ENCODE results near the gene CA12.

CA12 gene

DNA sequence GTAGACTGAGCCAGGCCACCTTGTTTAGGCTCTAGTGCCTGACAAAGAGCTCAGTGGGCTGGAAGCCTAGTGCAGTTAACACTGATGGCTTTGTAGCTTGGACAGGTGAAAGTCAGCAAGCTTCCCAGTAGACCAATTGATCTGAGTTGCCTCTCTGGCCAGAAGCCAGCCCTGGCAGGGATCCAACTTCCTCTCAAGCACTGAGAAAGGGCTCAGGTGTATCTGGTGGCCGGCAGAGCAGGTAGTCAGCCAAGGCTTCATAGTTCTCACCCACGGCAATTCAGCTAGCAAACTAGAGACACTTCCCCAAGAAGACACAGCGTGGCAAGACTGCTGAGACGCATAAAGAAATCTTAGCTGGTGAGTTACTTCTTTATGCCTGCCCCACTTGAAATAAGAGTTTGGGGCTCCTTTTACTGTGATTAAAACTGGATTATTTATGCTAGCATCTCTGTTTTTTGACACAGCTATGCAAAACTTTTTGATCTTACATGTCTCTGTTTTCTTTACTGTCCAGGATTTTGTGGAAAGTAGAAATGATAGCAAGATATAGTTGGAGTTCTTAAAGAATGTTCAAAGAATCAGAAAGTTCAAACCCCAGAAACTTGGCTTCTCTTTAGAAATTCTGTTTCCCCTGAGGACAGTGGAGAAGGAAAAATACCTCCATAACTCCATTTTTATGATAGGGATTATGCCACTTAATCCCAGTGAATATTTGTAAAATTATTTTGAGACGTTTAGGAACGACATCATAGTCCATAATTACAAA is 8.4 kb upstream of the CA12 start:
- DNase-seq (ENCODE audit: low read depth, low spot score) = no peak
- ChIA-PET POLR2A (interaction anchor here (0.6 kb wide), 1 partner anchor 111 kb away, joined by 4 read pairs; no protein-coding TSS in a partner anchor), CTCF (interaction anchor here (0.7 to 3.7 kb wide), 3 partner anchors 11 to 15 kb away, joined by 3 to 22 read pairs (median 3); no protein-coding TSS in a partner anchor)
- TF ChIP-seq, protein P1, sequence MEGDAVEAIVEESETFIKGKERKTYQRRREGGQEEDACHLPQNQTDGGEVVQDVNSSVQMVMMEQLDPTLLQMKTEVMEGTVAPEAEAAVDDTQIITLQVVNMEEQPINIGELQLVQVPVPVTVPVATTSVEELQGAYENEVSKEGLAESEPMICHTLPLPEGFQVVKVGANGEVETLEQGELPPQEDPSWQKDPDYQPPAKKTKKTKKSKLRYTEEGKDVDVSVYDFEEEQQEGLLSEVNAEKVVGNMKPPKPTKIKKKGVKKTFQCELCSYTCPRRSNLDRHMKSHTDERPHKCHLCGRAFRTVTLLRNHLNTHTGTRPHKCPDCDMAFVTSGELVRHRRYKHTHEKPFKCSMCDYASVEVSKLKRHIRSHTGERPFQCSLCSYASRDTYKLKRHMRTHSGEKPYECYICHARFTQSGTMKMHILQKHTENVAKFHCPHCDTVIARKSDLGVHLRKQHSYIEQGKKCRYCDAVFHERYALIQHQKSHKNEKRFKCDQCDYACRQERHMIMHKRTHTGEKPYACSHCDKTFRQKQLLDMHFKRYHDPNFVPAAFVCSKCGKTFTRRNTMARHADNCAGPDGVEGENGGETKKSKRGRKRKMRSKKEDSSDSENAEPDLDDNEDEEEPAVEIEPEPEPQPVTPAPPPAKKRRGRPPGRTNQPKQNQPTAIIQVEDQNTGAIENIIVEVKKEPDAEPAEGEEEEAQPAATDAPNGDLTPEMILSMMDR (IDR thresholded peaks at IDR 0.05; ENCODE audit: insufficient read depth, low read length, missing control alignments) = no peak
- H3K4me3 ChIP-seq (ENCODE audit: low read depth, low read length) = no peak overlapping the region

DNA sequence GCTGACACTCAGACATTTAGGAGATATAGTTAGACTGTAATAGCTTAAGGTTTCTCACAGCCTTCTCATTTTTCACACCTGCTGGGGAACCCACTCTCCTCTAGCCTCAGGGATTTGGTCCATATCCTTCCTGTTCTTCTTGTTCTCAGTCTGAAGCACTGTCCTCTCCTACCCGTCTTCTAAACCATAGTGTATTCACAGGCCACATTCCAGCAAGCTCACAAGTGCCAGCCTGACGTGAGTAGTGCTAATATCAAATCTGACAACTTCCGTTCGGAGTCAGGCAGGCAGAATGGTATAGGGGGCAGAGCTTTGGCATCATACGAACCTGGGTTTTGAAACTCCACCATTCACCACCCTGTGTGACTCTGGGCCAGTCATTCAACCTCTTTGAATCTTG is 6.9 kb upstream of the CA12 start:
- DNase-seq (ENCODE audit: low read depth, low spot score) = no peak
- ChIA-PET CTCF (interaction anchor here (2.6 to 3.7 kb wide), 2 partner anchors 13 to 16 kb away, joined by 9 to 22 read pairs; no protein-coding TSS in a partner anchor), POLR2A (no interaction called here)
- TF ChIP-seq, protein P1 (IDR thresholded peaks at IDR 0.05; ENCODE audit: insufficient read depth, low read length, missing control alignments) = no peak
- no peak overlapping the region for H3K4me3 ChIP-seq (ENCODE audit: low read depth, low read length)

DNA sequence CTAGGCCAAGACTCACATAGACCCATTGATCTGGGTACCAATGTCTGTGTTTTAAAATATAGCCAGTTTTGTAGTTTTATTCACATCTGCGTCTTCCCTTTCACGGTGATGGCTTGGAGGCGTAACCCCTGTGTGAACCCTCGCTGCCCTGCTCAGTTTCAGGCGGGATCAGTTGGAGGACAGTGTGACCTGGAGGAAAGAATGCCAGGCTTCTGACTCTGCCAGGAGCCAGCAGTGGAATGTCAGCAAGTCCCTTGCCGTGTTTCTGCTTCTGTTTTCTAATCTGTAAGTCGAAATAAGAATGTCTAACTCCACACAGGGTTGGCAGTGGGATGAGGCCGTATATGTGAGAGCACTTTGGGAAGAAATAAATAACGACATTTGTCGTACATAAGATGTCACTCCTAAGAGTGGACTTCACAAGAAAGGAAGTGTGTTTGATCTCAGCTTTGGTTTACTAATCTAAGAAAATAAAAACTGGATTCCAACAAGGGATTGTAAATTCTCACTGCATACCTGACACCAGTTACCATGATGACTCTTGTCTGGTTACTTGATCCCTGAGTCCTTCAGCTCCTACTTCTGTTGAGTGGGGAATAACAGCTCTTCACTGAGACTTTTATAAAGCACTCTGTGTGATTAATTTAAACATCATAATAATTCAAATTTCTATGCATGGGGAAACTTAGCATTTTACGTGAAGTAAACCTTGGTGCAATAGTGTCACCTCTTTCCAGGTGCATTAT is 6.3 kb upstream of the CA12 start:
- H3K4me3 ChIP-seq (ENCODE audit: low read depth, low read length) = no peak overlapping the region
- ChIA-PET CTCF (interaction anchor here (2.6 to 3.7 kb wide), 2 partner anchors 14 to 16 kb away, joined by 9 to 22 read pairs; no protein-coding TSS in a partner anchor), POLR2A (no interaction called here)
- DNase-seq (ENCODE audit: low read depth, low spot score) = no peak
- TF ChIP-seq, protein P1 (IDR thresholded peaks at IDR 0.05; ENCODE audit: insufficient read depth, low read length, missing control alignments) = no peak

- ChIA-PET CTCF (interaction anchor here (0.8 to 2.1 kb wide), 3 partner anchors 11 to 97 kb away, joined by 3 to 7 read pairs (median 3); no protein-coding TSS in a partner anchor), POLR2A (no interaction called here)
- TF ChIP-seq, protein P1 (IDR thresholded peaks at IDR 0.05; ENCODE audit: insufficient read depth, low read length, missing control alignments) = no peak
- no peak overlapping the region for H3K4me3 ChIP-seq (ENCODE audit: low read depth, low read length)
- no peak for DNase-seq (ENCODE audit: low read depth, low spot score)
Observed at GRCh38 chr15:63385911-63386531, 4.4 kb upstream of the CA12 start.

DNA sequence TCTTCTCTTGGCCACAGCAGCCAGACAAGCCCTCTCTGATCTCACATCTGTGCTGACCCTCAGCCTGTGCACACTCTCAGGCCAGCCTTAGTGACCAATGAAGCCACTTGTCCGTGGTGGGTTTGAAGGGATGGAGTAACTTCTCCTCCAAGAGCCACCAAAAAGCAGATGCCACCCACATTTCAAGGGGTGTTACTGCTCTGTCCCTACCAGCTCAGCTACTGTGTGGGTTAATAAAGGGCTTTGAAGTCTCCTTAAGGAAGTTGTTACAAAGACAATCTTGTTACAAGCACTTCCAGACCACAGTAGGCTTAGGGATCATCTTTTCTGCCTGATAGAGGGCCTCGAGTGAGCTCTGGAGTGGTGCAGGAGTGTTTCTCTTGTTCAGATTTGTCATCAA is 3.3 kb upstream of the CA12 start:
- CTCF ChIA-PET = interaction anchor here (0.8 to 2.1 kb wide), 3 partner anchors 10 to 96 kb away, joined by 3 to 7 read pairs (median 3); no protein-coding TSS in a partner anchor

More for the DNA sequence above, 3.3 kb upstream of the CA12 start:
- POLR2A ChIA-PET = no interaction called here
- no peak for DNase-seq (ENCODE audit: low read depth, low spot score)
- no peak overlapping the region for H3K4me3 ChIP-seq (ENCODE audit: low read depth, low read length)
- TF ChIP-seq, protein P1 (IDR thresholded peaks at IDR 0.05; ENCODE audit: insufficient read depth, low read length, missing control alignments) = no peak
